SH-SY5Y (cell line): ENCODE measurements around the gene SCGB3A1.

ENCODE experiments used
- GATA2 ChIP-seq: IDR thresholded peaks from 2 replicates; pipeline ENCODE4 v1.6.1; 2011; ENCODE audit warnings: mild to moderate bottlenecking, low read depth, low read length
- GATA3 ChIP-seq: IDR thresholded peaks from 2 replicates; pipeline ENCODE4 v1.6.1; 2011; ENCODE audit warnings: low read depth, mild to moderate bottlenecking, low read length, moderate library complexity

DNA sequence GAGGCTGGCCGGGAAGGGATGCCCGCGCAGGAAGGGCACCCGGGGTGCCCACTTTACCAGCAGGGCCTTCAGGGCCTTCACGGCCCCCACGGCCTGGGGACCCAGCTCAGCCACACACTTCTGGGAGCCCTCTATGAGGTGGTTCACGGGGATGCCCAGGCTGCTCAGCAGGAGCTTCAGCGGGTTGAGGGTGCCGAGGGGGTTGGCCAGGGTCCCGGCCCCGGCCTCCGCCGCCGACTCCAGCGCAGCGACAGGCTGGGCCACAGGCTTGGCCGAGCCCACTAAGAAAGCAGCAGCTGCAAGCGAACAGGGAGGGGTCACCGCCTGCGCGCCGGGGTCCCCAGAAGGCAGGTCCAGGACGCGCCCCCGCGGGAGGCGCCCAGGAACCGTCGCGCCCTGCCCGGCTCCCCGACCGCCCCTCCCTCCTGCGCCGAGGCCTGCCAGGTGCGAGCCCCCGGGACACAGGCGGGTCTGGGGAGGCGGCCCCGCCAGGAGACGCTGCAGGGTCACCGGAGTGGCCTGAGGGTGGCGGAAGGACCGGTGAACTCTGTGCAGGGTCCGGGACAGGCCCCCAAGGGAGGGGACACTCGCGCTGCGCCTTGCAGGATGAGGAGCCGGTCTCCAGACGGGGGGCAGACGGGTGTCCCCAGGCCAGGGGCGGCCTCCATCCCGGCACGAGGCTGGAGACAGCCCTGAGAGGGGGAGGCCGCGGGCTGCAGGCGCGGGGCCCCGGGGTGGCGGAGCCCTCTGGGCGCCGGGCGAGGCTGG is 572 bp downstream of the SCGB3A1 start:
- TF ChIP-seq GATA2, result no peak
- no peak for TF ChIP-seq GATA3
